ENCODE results near the gene FADS2.

DNA sequence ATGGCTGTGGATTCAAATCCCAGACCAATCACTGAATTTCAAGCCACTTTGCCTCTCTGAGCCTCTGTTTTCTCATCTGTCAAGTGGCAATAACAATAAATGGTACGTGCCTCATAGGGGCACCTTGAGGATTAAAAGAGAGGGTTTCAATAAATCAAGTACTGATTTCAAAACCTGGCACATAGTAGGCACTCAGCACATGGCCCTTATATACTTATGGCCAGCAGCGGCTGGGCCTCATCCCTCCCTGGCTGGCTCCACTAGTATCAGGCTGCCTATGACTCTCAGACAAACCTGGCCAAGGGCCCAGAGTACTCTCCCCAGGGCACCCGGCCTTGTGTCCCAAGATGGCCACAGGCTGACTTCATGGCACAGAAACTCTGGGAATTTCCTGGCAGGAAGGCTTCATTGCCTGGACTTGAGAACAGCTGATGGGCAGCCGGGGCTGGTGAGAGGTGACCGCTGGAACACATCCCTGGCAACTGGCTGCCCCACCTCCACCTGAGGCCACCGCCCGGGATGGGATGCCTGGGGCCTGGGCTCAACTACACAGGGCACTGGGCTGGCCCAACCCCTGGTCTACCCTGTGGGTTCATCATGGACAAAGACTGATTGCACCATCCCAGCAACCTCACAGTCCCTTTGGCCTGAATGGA lies 59.9 kb downstream of the FADS2 start:
- TF ChIP-seq POLR2AphosphoS5 (IDR thresholded peaks at IDR 0.05): peak; percentile 88
- TF ChIP-seq, protein P1, sequence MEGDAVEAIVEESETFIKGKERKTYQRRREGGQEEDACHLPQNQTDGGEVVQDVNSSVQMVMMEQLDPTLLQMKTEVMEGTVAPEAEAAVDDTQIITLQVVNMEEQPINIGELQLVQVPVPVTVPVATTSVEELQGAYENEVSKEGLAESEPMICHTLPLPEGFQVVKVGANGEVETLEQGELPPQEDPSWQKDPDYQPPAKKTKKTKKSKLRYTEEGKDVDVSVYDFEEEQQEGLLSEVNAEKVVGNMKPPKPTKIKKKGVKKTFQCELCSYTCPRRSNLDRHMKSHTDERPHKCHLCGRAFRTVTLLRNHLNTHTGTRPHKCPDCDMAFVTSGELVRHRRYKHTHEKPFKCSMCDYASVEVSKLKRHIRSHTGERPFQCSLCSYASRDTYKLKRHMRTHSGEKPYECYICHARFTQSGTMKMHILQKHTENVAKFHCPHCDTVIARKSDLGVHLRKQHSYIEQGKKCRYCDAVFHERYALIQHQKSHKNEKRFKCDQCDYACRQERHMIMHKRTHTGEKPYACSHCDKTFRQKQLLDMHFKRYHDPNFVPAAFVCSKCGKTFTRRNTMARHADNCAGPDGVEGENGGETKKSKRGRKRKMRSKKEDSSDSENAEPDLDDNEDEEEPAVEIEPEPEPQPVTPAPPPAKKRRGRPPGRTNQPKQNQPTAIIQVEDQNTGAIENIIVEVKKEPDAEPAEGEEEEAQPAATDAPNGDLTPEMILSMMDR (IDR thresholded peaks at IDR 0.05): no peak
